NB4 (cell line): ENCODE results near the gene TTC5.

Experiments used
- DNase-seq: peaks from one replicate; pipeline ENCODE4 v3.0.0; 2010; ENCODE audit warnings: low read depth
- H3K4me3 ChIP-seq: one replicate; pipeline ENCODE4 v1.5.1; 2011; ENCODE audit warnings: mild to moderate bottlenecking, low read depth, low read length, moderate library complexity
- CTCF ChIP-seq: IDR thresholded peaks from one replicate; pipeline ENCODE4 v1.5.1; 2012; ENCODE audit warnings: low read depth, low read length
- MAX ChIP-seq: IDR thresholded peaks from 2 replicates; pipeline ENCODE4 v1.6.1; 2011; ENCODE audit warnings: low read depth, low read length
- MYC ChIP-seq: IDR thresholded peaks from 2 replicates; pipeline ENCODE4 v1.6.1; 2011; ENCODE audit warnings: low read depth, low read length
- POLR2A ChIP-seq: IDR thresholded peaks from 2 replicates; pipeline ENCODE4 v1.6.1; 2011; ENCODE audit warnings: mild to moderate bottlenecking; ENCODE audit not compliant: insufficient read length; ENCODE audit errors: extremely low read depth

Gene TTC5

GRCh38 chr14:20305265-20306078, at the start of gene TTC5:
TSS of gene TTC5 (minus strand) at chr14:20305951. CDS start at chr14:20305937, 14 bp downstream.
- peak; percentile 57; the same call in 1 of the 2 replicates for TF ChIP-seq MYC
- peak; percentile 44 for TF ChIP-seq POLR2A
- TF ChIP-seq CTCF = peak; percentile 90
- peak; percentile 52 for TF ChIP-seq MAX
- H3K4me3 ChIP-seq = peak within 1 kb of the TSS; percentile 93
- peak; percentile 90 for DNase-seq

- DNase-seq = no peak
- H3K4me3 ChIP-seq = no peak overlapping the region
- no peak for TF ChIP-seq CTCF
Measured at GRCh38 chr14:20350860-20351259, 45.1 kb upstream of the TTC5 start.

- no peak for TF ChIP-seq POLR2A
- no peak for TF ChIP-seq CTCF
- no peak for TF ChIP-seq MAX
- no peak for TF ChIP-seq MYC
- DNase-seq = no peak
- no peak overlapping the region for H3K4me3 ChIP-seq
Measured at GRCh38 chr14:20350282-20350681, 44.5 kb upstream of the TTC5 start.

- no peak overlapping the region for H3K4me3 ChIP-seq
- no peak for TF ChIP-seq MYC
- TF ChIP-seq CTCF = no peak
- no peak for TF ChIP-seq POLR2A
- no peak for TF ChIP-seq MAX
- no peak for DNase-seq
Measured at GRCh38 chr14:20347747-20348146, 42.0 kb upstream of the TTC5 start.

- no peak overlapping the region for H3K4me3 ChIP-seq
- no peak for TF ChIP-seq MYC
- TF ChIP-seq CTCF = no peak
- no peak for TF ChIP-seq MAX
- TF ChIP-seq POLR2A = no peak
- DNase-seq = no peak
Measured at GRCh38 chr14:20346713-20347112, 41.0 kb upstream of the TTC5 start.

GRCh38 chr14:20345366-20345765, 39.6 kb upstream of the TTC5 start:
- DNase-seq = no peak
- TF ChIP-seq CTCF (no peak), MYC (no peak), POLR2A (no peak)
- H3K4me3 ChIP-seq = no peak overlapping the region
